OCI-LY1 (cell line): Measurements from ENCODE around the gene IPMK.

Source experiments
- CTCF ChIP-seq: fragments of 200-600 bp; sonication (generic), shearing (Covaris generic); IDR thresholded peaks from 2 replicates; pipeline ENCODE4 v1.5.1; 2017; ENCODE audit warnings: mild to moderate bottlenecking, antibody characterized with exemption, low read length, moderate library complexity, mixed read lengths
- EZH2 ChIP-seq: fragments of 200-600 bp; sonication (generic), shearing (Covaris generic); IDR thresholded peaks from 2 replicates; pipeline ENCODE4 v1.8.0; 2017; ENCODE audit warnings: borderline replicate concordance, mixed run types, mild to moderate bottlenecking, antibody characterized with exemption, low read length, moderate library complexity, mixed read lengths

DNA sequence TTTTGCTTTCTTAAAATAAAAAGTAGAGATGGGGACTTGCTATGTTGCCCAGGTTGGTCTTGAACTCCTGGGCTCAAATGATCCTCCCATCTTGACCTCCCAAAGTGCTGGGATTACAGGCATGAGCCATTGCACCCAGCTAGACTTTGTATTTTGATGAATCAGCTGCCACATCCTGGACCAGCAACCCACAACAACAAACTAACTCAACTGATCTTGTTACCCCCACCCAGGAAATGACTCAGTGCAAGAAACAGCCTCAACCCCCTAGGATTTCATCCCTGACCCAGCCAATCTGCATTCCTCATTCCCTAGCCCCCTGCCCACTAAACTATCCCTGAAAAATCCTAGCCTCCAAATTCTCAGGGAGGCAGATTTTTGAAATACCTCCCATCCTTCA, 123.8 kb downstream of the IPMK start:
- TF ChIP-seq CTCF = no peak
- no peak for TF ChIP-seq EZH2
